Nephron progenitor cell (in vitro differentiated cells): ENCODE measurements around the gene SYNE2.

Source experiments
- DNase-seq: peaks from one replicate; pipeline ENCODE4 v3.0.0; 2021
- H3K27ac Mint-ChIP-seq: 2 replicates; pipeline ENCODE4 v1.8.0; 2021; ENCODE audit warnings: mild to moderate bottlenecking, moderate library complexity, mixed read lengths
- H3K27me3 Mint-ChIP-seq: 2 replicates; pipeline ENCODE4 v1.8.0; 2021; ENCODE audit warnings: mild to moderate bottlenecking, low read depth, mixed read lengths; ENCODE audit not compliant: poor library complexity
- H3K36me3 Mint-ChIP-seq: 2 replicates; pipeline ENCODE4 v1.8.0; 2021; ENCODE audit warnings: low read depth, mixed read lengths
- H3K4me1 Mint-ChIP-seq: 2 replicates; pipeline ENCODE4 v1.8.0; 2021; ENCODE audit warnings: mixed read lengths
- H3K4me3 Mint-ChIP-seq: 2 replicates; pipeline ENCODE4 v1.8.0; 2021; ENCODE audit warnings: mild to moderate bottlenecking, moderate library complexity, mixed read lengths
- H3K9me3 Mint-ChIP-seq: 2 replicates; pipeline ENCODE4 v1.8.0; 2021; ENCODE audit warnings: mild to moderate bottlenecking, moderate library complexity, mixed read lengths
- CTCF ChIP-seq: fragments of 200-600 bp; sonication (generic); IDR thresholded peaks from 2 replicates; pipeline ENCODE4 v1.5.0; 2021; ENCODE audit warnings: antibody characterized with exemption

Gene SYNE2

GRCh38 chr14:64095620-64096019, 242.8 kb downstream of the SYNE2 start:
- Mint-ChIP-seq H3K9me3 (no peaks in the 10 kb centered on the region), H3K27me3 (no peaks in the 10 kb centered on the region)

DNA sequence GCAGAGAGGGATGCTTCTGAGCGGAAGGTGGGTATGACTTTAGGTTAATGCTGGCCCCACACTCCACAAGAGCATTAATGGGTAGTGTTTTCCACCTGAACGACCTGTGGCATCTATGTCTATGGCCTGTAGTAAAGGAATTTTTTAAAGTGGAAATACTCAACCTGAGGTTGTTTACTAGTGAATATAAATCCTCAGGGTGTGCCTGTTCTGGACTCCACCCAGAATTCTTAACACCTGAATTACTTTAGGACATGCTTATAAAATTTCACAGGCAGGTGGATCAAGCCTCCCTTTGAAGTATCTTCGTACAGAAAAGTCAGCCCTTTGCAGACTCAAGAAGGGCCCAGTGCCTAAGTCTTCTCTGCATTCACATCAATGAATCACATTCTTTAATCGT, 245.3 kb downstream of the SYNE2 start:
- H3K27me3 Mint-ChIP-seq, result no peaks in the 10 kb centered on the region
- TF ChIP-seq CTCF, result no peak
- peaks cover 51% of the 10 kb centered on the region for H3K36me3 Mint-ChIP-seq
- H3K4me1 Mint-ChIP-seq, result no peaks in the 10 kb centered on the region
- H3K9me3 Mint-ChIP-seq, result no peaks in the 10 kb centered on the region
- no peak overlapping the region for H3K27ac Mint-ChIP-seq
- no peak overlapping the region for H3K4me3 Mint-ChIP-seq
- no peak for DNase-seq

More at GRCh38 chr14:64095620-64096019, 242.8 kb downstream of the SYNE2 start:
- no peak for TF ChIP-seq CTCF
- Mint-ChIP-seq H3K4me3 (no peak overlapping the region), H3K27ac (no peak overlapping the region), H3K36me3 (peaks cover 26% of the 10 kb centered on the region), H3K4me1 (no peaks in the 10 kb centered on the region)
- no peak for DNase-seq

GRCh38 chr14:64107438-64107837, 254.6 kb downstream of the SYNE2 start:
- H3K36me3 Mint-ChIP-seq, result peaks cover 42% of the 10 kb centered on the region
- TF ChIP-seq CTCF, result no peak

DNA sequence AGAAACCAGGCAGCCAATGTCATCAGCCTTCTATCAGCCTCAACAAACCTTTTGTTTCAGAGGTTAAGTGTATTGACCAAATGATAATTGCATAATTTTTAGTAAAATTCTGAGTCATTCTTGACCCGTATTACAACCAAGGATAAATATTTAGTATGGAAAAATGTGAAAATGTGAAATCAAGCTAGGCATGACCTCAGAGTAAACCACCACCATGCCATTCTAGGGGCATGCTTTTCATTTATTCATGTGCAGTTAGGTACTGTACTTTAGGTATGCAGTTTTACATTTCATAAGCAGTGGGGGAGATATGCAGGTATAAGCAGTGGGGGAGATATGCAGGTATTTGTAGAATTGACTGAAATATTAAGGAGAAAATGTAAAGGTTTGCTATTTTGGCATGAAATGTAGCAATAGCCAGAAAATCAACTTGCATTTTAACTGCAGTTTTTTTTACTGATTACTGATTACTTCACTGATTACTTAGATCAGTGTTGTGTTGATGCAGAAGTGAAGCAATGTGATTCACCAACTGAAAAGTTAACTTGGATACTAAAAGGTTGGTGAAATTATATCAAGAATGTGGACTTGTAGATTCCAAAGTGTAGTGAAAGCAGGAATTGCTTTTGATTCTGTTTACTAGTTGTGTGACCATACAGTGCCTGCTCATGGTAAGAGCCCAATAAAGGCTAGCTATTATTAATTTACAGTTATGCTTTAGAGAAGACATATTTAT, 257.2 kb downstream of the SYNE2 start:
- no peaks in the 10 kb centered on the region for H3K27me3 Mint-ChIP-seq
- DNase-seq, result no peak

More at GRCh38 chr14:64107438-64107837, 254.6 kb downstream of the SYNE2 start:
- Mint-ChIP-seq H3K4me1 (no peaks in the 10 kb centered on the region), H3K27ac (peak overlapping the region; percentile 31), H3K4me3 (no peak overlapping the region), H3K9me3 (no peaks in the 10 kb centered on the region), H3K27me3 (no peaks in the 10 kb centered on the region)
- DNase-seq, result no peak

DNA sequence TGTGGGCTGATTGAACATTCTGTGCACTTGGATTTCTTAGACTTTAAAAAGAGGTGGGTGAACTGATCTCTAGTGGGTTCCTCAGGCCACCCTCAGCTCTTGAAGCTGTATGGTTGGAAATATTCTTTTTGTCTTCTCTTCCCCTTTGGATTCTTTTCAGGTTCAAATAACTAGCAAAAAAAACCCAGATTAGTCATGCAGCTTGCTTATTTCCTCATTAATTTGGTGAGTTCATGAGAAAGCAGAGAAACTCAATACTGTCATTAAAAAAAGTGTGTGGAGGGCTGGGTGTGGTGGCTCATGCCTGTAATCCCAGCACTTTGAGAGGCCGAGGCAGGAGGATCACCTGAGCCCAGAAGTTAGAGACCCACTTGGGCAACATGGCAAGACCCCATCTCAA, 258.0 kb downstream of the SYNE2 start:
- Mint-ChIP-seq H3K9me3 (no peaks in the 10 kb centered on the region), H3K36me3 (peaks cover 22% of the 10 kb centered on the region), H3K4me1 (no peaks in the 10 kb centered on the region), H3K4me3 (no peak overlapping the region), H3K27me3 (peaks cover 3% of the 10 kb centered on the region), H3K27ac (no peak overlapping the region)
- no peak for TF ChIP-seq CTCF
- DNase-seq, result no peak

More for the DNA sequence above, 257.2 kb downstream of the SYNE2 start:
- no peaks in the 10 kb centered on the region for H3K9me3 Mint-ChIP-seq
- no peak overlapping the region for H3K27ac Mint-ChIP-seq
- peaks cover 22% of the 10 kb centered on the region for H3K36me3 Mint-ChIP-seq
- no peak for TF ChIP-seq CTCF
- no peaks in the 10 kb centered on the region for H3K4me1 Mint-ChIP-seq
- no peak overlapping the region for H3K4me3 Mint-ChIP-seq
